Mucosa of gallbladder (tissue), 1 donor: ENCODE results near the gene CTR9. TPM values are rescaled to one million over a fixed set of nuclear protein-coding genes. Genes with fewer than 3 reads are reported as not detected.

ENCODE experiments used
- DNase-seq: peaks from one replicate; pipeline ENCODE4 v3.0.0-alpha.2; 2020; ENCODE audit warnings: low spot score
- total RNA-seq: library from RNA; stranded (reverse); gene quantifications from one replicate; pipeline ENCODE4 v1.2.1, GENCODE V29; 2021
- donor health status: DM: no; HTN: no; CAD: no.

Gene CTR9
- total RNA-seq, 1 donor from 2014 or later = 32.2 TPM

DNA sequence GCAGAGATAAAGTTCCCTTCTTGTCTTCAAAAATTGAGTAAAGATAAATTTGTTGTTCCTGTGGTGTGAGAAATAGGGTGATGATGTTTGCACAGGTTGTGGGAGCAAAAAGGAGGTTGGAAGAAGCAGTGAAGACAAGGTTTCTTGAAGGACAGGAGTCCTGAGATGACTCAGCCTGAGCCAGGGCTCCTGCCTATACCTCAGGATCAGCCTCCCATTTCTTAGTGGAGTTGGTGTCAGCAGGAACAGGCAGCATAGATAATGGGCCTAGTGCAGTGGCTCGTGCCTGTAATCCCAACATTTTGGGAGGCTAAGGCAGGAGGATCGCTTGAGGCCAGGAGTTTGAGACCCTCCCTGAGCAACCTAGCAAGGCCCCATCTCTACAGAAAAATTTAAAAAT, 29.0 kb downstream of the CTR9 start:
- no peak for DNase-seq

DNA sequence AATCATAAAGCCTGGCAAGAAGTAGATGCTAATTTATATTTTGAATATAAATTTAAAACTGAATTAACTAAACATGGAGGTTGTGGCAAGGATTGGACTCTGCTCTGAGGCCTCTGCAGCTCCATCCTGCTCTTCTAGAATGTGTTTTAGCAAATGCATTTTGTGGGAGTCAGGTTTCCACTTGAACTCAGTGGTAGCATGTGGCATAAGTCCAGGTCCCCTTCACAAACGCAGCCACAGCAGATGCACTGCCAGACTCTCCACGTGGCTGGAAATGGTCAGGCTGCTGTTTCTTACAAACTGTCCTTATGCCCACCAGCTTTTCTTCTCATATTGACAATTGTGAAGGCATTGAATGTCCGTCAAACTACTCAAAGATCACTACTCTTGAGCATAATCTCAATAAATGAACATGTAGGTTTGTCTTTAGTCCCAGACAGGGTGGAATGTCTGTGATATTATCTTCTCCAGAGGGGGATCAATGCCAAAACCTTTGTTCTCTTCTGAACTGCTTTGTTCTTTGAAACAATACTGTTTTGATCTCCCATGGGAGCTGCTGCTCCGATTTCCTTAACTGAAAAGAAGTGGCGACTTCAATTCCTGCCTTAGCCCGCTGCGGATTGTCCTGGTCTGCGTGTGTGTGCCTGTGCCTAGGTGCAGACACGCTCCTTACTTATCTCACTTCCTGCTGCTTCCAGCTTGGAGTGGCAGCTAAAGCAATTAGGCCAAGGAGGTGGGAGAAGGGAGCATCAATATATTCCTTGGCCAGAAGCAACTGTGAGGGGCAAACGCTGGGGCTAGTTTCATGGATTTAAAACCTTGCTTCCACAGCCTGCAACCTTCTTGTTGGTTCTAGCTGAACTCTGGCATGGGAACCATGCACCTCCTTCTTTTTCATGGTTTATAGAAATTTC, 33.4 kb downstream of the CTR9 start:
- DNase-seq = no peak

DNA sequence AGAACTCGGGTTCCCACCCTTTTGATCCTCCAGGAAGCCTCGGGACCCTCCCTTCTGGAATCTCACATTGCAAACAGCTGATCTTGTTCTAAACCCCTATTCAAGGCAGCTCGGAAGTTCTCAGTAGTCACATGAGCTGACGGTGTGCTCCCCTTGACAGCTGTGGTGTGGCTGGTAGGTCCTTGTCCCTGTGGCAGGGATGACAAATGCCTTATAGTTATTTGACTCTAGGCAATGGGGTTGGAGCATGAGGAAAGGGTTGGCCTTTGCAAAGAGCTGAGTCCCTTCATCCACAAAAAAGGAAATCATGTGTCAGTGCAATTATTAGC, 34.1 kb downstream of the CTR9 start:
- DNase-seq = no peak

DNA sequence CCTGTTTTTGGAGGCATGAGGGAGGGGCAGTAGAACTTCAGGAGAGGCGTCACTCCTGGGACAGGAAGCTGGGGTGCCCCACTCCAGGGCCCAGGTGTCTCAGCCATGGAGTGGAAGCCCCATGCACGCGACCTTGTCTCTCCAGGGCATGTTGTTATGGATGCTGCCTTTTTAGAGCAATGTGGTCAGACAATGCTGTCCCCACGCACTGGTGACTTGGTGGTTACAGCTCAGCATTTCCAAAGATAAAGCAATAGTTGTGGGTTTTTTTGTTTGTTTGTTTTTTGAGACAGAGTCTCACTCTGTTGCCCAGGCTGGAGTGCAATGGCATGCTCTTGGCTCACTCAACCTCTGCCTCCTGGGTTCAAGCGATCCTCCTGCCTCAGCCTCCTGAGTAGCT, 35.4 kb downstream of the CTR9 start:
- DNase-seq = no peak

DNA sequence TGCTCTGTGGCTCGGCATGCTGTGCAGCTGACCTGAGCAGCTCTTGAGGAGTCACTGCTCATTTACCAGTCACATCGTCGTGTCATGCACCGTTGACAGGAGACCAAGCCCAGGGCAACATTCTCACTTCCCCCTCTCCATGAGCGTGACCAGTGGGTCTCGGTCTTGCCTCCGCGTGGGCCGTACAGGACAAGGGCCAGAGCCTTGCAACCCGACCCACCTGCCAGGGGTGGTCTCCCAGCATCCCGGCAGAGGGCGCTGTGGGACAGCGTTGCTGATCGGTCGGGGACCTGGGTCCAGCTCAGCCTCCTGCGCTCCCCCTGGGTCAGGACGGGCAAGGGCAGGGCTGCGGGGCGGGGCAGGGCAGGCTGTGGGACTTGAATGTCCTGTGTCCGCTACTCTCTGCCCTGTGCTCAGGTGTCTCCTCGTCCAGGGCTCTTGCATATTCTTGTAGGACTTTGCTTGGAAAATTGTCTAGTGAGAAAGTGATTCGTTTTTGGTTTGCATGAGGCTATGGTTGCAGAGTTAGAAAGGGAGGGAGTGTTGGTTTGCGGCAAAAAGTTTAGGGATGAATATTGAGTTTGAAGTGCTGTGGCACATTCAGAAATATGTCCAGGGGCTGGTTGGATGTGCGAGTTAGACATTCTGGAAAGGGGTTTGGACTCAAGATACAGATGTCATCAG, 41.5 kb downstream of the CTR9 start:
- peak; percentile 81 for DNase-seq

DNA sequence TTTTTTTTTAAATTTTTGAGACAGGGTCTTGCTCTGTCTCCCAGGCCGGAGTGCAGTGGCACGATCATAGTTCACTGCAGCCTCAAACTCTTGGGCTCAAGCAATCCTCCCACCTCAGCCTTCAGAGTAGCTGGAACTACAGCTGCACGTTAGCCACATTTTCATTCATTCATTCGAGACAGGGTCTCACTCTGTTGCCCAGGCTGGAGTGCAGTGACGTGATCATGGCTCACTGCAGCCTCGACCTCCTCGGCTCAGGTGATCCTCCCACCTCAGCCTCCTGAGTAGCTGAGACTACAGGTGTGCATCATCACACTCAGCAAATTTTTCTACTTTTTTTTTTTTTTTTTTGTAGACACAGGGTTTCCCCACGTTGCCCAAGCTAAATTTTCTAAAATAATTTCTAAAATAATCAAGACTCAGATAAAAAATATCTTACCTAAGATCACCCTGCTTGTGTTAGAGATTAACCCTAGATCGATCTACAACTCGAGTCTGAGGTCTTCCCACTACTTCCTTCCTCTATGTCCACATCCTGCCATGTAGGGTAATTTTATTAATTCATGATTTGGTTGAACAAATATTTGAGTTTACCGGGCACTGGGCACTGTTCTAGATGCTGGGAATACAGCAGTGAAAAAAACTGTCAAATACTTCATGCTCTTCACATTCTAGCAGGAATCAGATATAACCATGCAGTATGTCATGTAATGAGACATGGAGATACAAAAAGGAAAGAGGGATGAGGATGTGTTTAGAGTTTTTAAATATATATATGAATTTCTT, 42.6 kb downstream of the CTR9 start:
- DNase-seq = no peak

DNA sequence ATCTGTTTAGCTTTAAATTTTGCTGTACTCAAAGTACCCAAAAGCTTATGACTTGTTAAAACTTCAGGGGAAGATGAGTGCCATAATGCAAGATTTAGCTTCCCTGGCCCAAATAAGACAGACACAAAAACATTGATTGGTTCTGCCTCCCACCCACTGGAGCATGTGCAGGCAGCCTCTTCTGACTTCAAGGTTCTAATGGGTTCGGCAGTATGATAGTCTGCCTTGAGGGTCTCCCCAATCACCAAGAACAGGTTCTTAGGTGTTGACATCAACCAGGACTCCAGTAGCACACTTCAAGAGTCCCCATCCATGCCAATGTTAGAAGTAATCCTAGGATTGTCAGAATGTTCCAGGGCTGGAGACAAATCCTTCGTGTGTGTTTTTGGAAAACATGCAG, 45.1 kb downstream of the CTR9 start:
- DNase-seq = no peak

DNA sequence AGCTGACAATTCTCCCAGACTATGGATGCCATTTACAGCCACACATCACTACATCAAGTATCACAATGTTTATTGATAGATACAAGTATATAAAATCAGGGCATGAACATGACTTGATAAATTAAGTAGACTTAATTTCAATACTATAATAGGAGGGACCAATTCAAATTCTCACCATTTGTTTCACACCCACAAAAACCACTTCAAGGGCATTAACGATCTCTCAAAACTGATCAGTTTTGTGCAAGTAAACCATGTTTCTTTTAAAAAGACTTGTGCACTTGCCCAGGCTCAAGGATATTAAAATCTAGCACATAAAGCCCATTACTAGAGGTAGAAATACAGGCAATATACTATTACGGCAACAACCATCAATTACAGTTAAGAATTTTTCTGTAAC, 46.0 kb downstream of the CTR9 start:
- DNase-seq = no peak

DNA sequence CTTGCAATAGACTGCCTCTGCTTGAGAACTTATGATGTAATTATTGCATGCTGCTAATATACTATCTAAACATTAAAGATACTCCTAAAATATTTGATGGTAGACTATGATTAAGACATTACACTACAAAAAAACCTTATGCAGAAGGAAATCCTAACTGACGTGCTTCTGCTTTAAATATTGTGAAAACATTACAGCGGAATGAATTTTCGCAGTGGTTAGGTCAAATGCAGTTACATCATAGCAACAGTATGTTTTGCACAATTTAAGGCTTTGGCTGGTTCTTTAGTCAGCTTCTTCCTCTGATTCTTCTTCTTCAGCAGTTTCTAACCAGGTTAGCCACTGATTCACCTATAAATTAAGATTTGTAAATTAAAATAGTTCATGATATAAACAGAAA, 46.5 kb downstream of the CTR9 start:
- DNase-seq = no peak

DNA sequence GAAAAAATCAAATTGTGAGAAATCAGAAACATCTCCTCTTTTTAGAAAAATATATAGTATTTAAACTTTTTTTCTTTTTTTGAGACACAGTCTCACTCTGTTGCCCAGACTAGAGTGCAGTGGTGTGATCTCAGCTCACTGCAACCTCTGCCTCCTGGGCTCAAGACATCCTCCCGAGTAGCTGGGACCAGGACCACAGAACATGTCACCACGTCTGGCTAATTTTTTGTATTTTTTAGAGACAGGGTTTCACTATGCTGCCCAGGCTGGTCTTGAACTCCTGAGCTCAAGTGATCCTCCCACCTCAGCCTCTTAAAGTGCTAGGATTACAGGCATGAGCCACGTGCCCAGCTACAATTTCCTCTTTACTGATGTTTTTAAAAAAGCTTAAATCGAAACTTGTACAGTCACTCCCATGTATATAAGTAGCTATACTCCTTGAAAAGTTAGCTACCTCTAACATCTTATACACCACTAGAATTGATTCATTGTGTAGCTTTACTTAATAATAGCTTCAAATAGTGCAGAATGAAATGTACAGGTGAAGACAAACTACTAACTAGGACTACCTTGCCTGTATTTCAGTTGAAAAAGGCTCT, 47.4 kb downstream of the CTR9 start:
- no peak for DNase-seq

DNA sequence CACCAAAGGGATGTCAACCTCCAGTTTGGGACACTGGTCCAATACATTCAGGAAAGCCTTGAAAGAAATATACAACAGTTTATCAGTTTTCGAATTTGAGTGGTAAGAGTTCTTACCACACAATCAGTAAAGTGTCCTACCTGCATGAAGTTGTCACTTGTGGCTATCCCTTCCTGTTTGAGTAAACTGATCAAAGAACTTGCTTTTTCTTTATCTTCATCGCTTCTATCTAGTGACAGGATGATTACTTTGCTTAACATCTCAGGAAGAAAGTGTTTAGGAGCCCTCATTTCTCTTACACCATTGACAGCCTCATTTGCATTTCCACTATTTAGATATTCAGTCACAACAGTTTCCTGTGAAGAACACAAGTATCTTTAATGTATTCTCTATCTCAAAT, 49.2 kb downstream of the CTR9 start:
- no peak for DNase-seq

DNA sequence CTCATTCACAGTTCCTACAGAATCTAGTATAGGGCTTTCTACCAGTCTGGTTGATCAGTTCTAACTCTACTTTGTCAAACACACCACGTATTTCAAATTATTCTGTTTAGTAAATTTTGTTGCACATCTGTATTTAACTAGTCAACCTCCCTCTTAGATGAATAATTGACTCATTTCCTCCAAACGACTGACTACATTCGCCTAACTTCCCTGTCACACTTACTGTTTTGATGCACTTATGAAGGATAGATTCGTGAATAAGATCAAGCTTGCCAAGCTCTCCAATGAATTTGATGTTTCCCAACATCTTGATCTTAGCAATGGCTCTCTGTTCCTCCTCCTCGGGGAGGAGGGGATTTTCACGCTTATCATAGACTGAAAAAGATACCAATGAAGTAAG, 52.6 kb downstream of the CTR9 start:
- DNase-seq = no peak

DNA sequence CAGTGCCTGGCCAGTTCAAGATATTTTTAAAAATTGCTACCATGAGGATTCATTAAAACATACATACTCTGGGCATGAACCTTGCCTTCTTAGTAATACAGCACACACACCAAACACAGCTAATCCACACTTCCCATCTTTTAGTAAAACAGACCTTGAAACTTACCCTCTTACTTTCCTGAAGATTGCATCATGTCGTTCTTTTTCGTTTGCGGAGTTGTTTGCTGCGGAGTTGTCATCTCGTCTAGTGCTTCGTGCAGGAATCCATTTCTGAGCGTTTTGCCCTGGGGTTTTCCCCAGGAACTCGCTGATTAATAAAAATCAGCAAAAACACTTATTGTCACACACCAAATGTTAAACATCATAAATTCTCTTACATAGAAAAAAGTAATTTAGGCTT, 54.7 kb downstream of the CTR9 start:
- no peak for DNase-seq

DNA sequence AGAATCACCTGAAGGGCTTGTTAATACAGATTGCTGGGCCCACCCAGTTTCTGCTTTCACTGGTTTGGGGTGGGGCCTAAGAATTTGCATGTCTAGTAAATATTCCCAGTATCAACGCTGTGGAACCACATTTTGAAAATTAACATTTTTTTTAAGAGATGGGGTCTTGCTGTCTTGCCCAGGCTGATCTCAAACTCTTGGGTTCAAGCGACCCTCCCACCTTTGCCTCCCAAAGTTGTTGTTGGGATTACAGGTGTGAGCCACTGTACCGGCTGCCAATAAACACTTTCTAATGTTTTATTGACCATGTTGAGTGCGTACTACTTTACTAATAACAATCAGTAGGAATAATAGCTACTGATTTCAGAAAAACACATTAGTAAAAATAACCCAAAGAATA, 55.2 kb downstream of the CTR9 start:
- no peak for DNase-seq

DNA sequence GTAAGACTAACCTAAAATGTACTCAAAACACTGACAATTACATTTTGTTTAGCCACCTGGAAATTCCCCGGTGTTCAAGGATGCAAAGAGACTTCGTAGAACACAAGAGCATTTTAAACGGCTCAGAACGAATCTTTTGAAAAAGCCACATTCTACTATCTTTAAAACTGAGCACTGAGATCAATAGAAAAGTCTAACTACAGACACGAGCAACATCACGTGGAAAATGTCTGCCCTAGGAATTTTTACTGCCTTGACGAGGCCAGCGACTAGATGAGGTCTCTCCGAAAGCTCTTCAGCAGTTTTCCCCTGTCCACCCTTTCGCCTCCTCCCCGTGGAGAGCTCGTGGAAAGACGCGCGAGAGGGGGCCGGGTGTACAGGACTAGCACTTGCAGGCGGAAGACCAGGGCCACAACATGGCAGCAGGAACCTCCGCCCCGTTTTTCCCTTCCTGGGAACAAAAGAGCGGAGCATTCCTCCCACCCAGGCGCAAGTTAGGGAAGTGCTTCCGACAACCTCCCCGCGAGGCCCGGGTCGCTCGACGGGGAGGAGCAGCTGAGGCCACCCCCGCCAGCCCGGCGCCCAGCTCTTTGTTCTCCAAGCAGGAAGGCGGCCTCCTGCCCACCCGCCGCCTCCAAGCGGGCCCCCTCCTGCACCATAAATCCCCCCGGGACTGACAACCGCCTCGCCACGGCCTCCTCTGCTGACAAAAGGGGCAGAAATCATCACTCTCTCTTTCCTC, 56.6 kb downstream of the CTR9 start:
- peak; percentile 44 for DNase-seq

DNA sequence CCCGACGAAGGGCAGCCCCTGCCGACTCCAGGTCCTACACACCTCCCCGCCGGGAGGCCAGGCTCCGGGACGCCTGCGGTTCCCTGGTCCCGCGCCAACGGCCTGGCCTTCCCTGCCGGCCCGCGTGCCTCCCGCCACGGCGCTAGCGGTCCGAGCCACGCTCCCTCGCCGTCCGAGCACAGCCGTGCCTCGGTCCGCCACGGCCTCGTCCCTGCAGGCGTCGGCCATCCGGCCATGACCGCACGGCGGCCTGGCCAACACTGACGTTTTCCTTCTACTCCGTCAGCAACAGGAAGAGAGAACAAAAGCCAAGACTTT, 57.1 kb downstream of the CTR9 start:
- no peak for DNase-seq

DNA sequence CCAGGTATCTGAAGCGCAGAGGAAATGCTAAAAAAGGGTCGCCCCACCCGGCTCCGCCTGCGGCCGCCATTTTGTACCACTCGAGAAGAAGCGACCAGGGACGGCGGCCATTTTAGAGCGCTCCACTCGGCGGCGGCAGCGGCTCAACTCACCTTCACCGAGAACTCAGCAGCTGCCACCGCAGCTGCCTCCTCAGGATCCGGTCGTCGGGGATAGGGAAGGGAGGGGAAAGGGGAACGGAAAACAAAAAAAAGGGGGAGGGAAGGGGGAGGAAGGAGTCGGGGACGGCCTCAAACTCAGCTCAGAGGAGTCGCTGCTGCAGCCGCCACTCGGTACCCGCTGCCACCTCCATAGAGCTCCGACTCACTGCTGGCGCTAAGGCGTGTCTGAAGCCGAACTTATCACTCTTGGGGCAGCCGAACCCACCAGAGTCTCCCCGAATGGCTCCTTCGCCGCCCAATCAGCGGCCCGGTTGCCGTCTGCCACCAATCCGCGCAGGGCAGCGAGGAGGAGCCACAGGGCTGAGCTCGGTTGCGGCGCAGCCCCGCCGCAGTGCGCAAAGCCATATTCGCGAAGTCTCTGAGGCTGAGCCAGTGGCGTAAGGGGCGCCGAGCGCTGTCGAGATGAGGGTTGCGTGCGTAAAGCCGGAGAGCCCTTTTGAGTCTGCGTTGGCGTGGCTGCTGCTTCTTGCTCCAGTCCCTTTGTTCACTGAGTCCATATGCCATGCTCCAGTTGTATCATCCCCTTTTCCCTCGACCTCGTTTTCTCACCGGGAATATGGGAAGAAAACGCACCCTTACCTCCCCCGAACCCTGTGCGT, 57.7 kb downstream of the CTR9 start, which contains the start of gene EIF4G2:
EIF4G2 (minus strand) TSS at position 374 of the 820 bp plus-strand sequence.
- peak; percentile 99 for DNase-seq

DNA sequence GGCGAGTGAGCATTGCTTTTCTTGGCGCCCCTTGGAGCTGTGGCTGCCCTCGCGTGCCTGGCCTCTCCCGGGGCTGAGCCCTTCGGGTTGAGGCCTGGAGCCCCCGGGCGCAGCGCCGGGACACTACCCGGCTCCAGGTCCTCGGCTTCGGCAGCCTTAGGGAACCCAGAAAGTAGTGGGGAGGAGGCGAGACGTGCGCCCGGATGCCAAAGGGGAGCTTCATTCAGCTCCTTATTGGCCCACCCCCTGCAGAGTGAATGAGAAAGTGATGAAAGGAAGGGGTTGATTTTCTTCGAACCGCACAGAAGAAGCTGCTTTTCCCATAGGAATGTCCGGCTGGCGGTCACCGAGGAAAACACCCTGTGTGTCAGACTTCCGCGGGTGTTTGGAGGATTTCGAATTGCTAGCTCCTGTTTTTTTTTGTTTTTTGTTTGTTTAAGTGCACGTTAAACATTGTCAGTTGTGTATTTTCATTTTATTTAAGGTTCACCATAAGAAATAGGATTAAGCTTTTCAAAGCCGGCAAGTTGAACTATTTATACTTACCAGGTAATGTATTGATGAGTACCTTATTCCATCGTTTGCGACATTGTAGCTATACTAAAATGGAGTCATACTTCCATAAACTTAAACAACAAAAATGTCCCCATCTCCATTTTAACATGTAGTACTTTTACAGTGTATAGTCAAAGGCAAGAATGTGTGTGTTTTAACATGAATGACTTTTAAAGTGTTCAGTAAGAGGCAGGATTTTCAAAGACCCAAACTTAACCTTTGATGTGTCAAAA, 58.5 kb downstream of the CTR9 start:
- peak; percentile 32 for DNase-seq

DNA sequence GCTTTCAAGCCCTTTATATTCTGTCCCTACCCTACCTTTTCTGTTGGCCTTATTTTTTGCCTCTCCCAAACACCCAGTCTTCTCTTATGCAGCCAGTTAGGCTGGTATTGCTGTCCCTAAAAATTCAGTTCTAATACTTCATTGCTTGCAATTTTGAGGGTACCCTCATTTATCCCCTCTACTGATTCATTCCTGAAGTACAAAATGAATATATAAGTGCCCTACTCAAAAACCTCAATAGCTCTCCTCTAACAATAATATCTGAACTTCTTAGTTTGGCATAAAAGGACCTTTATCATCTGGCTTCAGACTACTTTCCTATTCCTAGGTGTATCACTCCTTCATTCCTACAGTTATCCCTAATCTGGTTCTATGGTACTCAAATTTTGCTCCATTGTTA, 62.9 kb downstream of the CTR9 start:
- no peak for DNase-seq

DNA sequence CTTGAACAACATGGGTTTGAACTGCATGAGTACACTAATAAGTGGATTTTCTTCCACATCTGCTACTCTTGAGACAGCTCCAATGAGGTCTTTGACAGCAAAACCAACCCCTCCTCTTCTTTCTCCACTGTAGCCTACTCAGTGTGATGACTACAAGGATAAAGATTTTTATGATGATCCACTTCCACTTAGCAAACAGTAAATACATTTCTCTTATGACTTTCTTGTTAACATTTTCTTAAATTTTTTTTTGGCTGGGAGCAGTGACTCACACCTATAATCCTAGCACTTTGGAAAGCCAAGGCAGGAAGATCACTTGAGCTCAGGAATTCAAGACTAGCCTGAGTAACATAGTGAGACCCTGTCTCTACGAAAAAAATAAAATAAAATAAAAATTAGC, 67.5 kb downstream of the CTR9 start:
- no peak for DNase-seq
